ENCODE results near the gene RARRES2.

RARRES2 gene

DNA sequence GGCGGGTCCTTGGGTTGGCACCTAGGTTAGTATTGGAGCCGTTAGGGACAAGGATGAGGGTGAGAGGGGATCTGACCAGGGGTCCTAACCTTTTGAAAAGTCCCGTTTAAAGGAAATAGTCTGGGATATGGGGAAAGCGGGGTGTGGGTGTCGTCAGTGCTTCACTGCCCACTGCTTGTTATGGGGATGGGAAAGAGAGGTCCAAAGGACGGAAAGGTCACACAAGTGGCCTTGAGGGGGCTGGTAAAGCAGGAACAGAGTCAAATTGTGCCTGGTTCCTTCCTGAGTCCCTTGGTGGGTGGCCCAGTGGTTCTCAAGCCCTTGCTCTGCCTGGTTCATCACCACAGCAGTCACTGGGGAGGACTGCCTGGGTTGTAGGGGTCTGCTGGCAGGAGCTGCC lies 35.1 kb upstream of the RARRES2 start:
- no peak for DNase-seq

DNA sequence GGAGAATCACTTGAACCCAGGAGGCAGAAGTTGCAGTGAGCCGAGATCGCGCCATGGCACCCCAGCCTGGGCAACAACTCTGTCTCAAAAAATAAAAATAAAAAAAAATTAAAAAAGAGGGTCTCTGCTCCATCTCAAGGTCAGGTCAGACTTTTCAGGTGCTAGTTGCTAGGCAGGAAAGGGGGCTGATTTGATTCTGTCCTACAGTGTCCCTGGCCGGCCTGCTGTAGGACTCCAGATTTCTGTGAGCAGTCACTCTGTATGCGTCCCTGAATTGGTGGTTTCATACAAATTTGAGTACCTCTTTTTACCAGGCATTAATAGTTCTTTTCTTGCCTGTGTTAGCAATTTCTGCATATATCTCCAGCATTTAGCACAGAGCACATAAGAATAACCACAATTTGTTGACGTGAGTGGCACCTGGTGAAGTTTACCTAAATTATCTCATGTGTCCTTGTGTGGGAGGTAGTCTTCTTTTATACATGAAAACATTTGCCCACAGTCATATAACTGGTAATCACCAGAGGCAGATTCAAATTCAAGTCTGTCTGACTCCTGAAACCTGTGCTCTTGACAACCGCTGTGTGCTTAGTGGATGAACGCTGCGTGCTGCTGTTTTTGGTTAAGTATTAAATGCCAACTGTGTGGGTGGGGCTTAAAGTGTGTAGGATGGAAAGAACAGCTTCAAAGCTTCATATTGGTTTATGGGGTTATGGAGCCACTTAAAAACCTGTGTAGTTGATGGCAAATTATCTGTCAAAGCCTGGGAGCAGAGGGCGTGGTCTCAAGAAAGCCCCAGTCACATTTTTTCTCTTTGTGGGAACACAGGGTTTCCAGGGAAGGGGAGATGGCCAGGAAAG lies 34.5 kb upstream of the RARRES2 start:
- DNase-seq = no peak

DNA sequence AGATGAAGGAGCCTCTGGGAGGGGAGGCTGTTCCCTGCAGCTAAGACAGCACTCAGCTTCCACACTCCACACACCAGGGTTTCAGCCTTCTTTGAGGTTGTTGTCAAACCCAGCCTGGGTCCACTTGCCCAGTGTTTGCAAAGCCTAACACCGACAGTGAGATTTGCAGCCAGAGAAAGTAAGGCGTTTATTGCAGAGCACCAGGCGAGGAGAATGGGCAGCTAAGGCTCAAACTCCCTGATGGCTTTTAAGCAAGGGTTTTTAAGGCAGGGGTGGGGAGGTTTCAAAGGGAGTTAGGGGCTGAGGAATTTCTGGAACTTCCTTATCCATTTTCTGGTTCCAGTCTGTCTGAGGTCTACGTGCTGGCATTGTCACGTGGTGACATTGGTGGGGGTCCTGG lies 33.0 kb upstream of the RARRES2 start:
- DNase-seq = no peak

DNA sequence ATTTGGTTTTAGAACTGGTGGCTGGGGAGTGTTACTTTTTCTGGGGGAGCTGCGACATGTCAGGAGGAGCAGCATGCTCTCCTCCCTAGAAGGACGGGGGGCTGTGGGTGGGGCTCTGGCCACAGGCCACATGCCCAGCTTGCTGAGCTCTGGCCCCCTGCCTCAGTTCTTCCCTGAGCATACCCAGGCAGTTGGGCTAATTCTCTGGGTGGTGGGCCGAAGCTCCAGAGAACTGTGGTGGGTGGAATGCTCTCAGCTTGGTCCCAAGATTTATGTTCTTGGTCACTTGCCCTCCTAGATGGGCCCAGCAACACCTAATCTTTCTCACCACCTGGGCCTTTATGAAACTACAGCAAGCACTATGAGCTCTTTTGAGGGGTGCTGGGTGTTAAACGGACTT lies 32.6 kb upstream of the RARRES2 start:
- no peak for DNase-seq

DNA sequence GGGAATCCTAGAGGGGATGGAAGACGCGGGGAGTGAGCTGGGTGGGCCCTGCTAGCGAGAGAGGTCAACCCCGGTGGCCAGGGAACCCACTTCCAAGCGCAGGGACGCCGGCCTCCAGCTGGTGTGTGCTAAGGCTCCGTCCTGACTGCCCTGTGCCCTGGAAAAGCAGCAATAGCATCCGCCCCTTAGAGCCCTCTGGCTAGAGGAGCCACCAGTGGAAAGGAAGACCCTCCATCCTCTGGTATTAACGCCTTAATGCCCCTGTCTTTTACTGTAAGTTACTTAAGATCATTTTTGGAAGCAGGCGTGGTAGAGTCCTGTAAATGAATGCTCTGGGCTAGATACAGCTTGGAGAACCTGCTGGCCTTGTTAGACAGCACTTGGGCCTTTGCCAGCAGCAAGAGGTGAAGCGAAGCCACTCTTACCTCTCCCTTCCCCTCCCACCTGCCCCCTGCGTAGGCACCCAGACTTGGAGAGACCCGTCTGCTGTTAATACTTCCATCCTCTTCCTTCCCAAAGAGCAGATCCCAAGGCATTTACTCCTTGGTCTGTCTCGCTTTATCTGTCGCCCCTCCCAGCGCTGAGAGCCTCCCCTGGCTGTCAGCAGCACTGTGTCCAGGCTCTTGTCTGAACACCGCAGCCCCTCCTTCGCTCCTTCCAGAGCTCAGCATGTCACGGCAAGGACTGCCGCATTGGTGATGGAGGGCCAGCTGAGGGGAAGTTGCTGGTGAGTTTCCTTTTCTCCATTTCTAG lies 31.8 kb upstream of the RARRES2 start:
- DNase-seq = no peak

DNA sequence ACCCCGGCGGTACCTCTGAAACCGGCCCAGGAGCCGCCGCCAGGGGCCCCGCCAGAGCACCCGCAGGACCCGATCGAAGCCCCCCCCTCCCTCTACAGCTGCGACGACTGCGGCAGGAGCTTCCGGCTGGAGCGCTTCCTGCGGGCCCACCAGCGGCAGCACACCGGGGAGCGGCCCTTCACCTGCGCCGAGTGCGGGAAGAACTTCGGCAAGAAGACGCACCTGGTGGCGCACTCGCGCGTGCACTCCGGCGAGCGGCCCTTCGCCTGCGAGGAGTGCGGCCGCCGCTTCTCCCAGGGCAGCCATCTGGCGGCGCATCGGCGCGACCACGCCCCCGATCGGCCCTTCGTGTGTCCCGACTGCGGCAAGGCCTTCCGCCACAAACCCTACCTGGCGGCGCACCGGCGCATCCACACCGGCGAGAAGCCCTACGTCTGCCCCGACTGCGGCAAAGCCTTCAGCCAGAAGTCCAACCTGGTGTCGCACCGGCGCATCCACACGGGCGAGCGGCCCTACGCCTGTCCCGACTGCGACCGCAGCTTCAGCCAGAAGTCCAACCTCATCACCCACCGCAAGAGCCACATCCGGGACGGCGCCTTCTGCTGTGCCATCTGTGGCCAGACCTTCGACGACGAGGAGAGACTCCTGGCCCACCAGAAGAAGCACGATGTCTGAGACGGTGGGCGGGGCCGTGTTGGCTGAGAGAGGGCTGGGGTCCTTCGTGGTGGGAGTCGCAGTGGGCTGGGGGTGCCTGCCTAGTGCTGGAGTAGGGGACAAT lies 31.0 kb upstream of the RARRES2 start:
- DNase-seq = no peak

DNA sequence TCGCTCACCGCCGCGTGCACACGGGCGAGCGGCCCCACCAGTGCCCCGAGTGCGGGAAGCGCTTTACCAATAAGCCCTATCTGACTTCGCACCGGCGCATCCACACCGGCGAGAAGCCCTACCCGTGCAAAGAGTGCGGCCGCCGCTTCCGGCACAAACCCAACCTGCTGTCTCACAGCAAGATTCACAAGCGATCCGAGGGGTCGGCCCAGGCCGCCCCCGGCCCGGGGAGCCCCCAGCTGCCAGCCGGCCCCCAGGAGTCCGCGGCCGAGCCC lies 30.5 kb upstream of the RARRES2 start:
- no peak for DNase-seq

DNA sequence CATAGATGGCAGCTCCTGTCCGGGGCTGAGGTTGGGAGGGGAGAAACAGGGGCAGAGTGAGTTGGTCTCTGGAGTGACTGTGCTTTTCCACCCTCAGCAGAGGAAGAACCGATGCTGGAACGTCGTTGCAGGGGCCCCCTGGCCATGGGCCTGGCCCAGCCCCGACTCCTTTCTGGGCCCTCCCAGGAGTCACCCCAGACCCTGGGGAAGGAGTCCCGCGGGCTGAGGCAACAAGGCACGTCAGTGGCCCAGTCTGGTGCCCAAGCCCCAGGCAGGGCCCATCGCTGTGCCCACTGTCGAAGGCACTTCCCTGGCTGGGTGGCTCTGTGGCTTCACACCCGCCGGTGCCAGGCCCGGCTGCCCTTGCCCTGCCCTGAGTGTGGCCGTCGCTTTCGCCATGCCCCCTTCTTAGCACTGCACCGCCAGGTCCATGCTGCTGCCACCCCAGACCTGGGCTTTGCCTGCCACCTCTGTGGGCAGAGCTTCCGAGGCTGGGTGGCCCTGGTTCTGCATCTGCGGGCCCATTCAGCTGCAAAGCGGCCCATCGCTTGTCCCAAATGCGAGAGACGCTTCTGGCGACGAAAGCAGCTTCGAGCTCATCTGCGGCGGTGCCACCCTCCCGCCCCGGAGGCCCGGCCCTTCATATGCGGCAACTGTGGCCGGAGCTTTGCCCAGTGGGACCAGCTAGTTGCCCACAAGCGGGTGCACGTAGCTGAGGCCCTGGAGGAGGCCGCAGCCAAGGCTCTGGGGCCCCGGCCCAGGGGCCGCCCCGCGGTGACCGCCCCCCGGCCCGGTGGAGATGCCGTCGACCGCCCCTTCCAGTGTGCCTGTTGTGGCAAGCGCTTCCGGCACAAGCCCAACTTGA lies 29.9 kb upstream of the RARRES2 start:
- no peak for DNase-seq

DNA sequence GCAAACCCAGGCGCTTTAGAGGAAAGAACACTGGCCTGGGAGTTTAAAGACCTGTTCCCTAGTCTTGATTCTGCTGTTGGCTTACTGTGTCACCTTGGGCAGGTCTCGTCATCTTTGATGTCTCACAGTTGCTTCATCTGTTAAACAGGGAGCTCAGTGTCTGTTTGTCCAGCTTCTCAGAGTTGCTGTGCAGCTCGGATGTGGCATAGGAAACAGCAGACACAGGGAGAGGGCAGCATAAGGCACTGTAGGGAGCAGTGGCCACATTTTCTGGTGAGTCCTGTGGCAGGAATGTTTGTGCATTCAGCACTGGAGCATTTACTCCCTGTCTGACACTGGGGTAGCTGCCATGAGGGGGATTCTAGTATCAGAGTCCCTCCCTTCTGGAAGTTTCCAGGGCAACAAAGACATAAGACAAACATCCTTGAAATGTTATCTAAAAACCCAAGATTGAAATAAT lies 29.2 kb upstream of the RARRES2 start:
- peak; percentile 51 for DNase-seq

DNA sequence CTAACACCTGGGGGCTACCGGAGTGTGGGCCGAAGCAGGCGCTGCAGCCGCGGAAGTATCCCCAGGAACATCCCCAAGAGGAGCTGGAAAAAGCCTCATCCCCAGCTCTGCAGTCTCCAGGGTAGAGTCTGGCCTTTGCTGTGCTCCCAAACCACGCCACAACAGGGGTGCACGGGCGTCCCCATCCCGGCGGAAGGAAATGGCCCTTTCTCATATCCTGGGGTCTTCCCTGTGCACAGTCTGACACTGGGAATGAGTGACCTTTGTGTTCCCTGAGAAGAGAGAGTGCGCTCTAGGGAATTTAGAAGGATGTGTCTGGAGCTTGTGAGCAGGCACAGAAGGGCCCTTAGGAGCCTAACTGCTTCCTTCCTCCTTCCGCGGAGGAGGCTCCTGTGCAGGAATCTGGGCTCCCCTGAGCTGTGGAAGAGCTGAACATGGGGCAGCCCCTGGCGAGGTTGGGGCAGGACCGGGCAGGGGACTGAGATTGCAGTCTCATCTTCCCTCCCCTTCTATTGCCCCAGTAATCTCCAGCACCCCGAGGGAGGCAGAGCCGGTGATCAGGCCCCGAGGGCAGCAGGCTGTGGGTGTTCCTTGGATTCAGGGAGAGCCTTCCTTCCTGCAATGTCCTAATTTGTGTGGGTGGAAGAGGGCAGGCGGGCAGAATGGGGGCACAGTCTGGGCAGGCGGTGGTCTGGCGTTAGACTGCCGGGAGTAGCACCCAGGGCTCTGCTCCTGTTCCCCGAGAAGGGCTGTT lies 28.5 kb upstream of the RARRES2 start:
- DNase-seq = no peak

DNA sequence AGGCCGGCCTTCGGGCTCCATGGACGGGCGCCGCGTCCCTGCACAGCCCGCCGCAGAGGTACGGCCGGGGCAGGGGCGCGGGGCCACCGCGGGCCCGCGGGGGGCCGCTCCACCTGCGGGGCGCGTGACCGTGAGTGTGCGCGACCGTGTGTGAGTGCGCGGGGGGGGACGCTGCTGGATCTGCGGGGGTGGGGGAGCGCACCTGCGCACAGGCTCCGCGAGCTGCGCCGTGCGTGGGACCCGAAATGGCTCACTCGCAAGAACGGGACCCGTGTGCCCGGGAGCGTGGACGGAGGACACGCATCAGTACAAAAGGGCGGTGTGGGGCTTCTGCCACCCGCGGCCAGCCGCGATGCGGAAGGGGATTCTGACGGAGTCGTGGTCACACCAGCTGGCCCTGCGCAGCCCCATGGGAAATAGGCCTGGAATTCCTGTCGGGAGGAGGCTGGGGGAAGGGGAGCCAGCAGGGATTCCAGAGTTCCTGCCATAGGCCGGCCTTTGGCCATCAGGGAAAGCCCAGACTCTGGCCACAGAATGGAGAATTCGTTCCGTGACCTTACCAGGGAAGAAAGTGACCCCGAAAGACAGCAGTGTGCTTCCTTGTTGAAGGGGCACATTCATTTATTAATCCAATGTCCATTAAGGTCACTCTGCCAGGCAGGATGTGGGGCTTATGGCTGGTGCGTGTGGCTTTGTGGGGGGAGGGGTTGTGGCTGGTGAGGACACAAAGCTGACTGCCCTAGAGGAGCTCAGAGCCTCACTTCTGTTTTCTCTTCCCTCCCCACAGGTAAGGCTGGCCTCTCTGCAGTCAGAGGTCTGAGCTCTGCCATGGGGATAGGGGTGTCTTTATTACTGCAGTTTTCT lies 27.7 kb upstream of the RARRES2 start:
- DNase-seq = peak; percentile 67

DNA sequence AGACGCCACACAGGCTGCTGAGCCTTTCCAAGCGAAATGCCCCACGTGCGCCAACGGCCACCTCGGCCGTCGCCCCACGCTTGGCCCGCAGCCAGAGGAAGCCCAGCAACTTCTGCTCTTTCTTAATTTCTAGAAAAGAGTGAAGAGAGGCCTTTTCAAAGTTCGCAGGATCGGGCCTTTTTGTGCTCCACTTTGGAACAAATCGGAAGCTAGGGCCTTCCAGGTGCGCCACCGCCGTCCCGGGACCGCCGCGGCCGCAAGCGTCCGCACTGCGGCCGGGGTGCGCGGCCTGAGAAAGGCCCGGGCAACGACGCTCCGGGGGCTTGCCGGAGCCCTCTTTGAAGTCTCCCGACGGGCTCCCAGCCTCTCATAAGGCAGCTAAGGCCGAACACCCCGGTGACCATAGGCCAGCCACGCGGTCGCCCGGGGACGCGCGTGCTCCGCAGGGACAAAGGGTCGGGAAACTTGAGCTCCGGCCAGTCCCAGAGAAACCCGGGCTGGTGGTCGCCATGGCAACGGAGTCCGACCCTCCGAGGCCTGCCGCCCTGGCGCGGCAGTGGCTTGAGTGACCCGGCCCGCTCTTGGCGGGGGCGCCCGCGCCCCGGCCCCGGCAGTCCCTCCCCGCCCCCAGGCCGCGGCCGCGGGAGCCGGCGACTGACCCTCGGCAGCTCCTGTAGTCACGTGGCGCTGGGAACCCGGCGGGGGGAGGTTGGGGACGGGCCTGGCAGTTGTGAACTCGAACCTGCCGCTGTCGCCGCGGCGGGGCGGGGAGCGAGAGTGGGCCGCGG lies 26.9 kb upstream of the RARRES2 start, which contains the start of gene REPIN1:
Gene REPIN1, plus strand, starts transcription at position 727 of the 788 bp plus-strand sequence. CDS start 890 bp downstream, outside the sequence.
- peak; percentile 85 for DNase-seq

DNA sequence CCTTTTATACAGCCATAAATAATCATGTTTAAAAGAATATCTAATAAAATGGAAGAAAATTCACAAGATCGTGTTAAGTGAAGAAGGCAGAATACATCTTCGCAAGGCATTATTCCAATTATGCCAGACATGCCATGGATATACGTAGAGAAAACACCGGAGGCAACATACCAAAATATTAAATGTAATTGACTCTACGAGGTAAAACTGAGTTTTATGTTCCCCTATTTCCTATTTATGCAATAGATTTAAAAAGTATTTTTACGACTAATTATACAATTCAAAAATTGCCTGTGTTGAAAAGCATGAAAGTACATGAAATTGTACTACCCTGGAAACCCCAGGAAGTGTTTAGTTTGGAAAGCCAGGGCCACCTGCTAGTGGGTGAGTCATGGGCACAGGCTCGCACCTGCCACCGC lies 26.3 kb upstream of the RARRES2 start:
- DNase-seq = no peak

DNA sequence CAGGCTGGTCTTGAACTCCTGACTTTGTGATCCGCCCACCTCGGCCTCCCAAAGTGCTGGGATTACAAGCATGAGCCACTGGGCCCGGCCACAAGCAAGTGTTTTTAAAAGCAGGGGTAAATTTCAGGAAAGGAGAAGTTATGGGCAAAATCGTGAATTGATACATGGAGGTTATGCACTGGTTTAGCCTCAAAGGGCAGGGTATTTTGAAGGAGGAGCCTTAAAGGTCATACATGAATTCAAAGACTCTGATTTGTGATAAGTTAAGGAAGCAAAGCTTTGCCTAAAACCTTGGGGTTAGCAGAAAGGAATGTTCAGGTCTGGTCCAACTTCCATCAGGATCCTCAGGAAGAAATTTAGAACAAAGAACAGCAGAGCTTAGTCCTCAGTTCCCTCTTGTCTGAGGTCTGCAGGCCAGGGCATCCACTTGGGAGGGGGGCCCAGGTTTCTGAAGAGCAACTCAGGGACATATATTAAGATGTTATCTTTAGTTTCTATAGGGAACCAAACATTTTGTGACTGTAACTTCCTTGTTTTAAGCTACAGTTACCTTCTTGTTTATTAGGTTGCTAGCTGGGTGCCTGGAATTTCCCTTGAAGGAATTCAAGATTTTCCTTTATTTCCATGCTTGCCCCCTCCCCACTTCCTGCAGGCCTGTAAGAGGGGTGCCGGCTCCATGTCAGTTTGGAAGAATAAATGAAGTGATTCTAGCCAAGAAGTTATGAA lies 24.4 kb upstream of the RARRES2 start:
- no peak for DNase-seq

DNA sequence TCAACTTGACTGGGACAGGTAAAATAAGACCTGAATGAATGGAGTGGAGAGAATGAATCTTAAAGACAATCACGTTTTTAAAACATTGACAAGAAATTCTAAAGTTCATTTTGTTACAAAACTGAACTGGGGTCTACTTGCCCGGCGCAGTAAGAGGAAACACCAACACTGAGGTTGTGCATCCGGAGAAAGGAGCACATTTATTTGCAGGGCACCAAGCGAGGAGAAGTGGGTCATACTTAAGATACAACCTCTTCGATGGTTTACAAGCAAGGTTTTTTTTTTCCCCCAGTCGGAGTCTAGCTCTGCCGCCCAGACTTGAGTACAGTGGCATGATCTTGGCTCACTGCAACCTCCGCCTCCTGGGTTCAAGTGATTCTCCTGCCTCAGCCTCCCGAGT lies 23.8 kb upstream of the RARRES2 start:
- DNase-seq = no peak

DNA sequence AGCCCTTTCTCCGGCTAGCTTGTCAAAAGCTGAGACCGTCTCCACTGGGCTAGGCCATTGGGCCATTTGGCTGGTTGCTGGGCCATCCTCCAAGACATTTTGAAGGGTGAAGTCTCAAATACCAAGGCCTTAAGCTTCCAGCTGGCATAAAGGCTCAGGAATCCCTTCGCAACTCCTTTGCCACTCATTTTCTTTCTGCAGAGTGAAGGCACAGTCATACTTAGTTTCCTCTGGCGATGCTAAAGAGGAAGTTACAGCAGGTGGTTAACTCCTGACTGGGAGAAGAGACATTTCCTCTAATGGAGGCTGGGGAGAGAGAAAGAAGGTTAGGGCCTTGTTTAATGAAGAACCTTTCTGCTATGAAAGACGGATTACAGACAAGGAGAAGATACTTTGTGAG lies 22.4 kb upstream of the RARRES2 start:
- DNase-seq = no peak

DNA sequence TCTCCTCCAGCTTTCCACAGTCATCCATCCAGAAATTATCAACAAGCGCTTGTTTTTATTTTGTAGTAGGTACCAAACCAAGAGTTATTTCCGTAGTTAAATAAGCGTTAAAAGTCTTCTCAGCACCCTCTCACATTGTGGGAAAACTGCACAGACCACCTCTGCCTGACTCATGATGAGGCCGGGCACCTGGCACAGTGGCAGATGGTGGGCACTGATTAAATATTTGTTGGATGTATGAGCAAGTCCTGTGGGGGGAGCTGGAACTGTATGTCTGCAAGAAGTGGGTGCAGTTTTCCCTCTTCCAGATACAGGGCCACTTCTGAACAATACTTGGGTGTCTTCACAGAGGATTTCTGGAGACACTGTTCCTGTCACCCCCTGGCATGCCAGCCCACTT lies 21.9 kb upstream of the RARRES2 start:
- no peak for DNase-seq

DNA sequence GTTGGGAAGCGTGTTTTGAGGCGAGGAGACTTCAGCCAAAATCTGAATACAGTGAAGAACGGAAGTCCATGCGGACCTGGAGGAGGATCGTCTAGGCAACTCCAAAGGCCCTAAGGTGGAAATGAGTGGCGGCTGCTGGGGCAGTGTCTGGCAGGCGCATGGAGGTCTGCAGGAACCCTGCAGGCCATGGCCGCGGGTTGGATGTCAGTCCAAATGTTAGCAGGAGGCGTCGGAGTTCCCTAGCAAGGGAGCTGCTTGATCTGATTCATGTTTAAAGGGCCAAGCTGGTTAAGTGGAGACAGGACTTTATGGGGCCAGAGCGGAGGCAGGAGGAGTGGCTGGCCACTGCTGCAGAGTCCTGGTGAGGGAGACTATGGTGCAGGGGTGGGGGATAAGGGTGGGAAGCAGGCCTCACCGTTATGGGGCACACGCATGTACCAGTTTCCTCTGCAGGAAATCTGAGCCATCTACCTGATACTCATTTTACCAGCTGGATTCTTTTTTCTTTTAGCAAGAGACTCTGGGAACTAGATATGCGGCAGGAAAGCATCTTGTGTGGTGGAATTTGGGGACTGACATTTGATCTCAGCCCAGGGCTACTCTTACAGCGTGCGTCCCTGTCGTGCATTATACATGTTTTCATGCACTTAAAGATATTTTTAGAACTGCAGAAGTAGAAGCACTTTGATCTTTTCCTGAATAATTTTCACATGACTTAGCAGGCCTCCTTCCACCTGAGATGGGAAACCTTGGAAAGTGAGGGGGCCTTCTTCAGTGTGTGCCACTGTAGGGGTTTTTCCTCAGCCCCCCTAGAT lies 20.6 kb upstream of the RARRES2 start:
- no peak for DNase-seq

All from fibroblast of skin of abdomen (primary cell).